Neural cell (in vitro differentiated cells): ENCODE results near the gene ACOXL. TPM values are rescaled to one million over a fixed set of nuclear protein-coding genes. Genes with fewer than 3 reads are reported as not detected.

ENCODE experiments used
- H2AFZ ChIP-seq: fragments of 200-600, 300-800 bp; sonication (generic), shearing (Covaris generic); 2 replicates; pipeline ENCODE4 v1.6.0; 2014; ENCODE audit warnings: low read depth, mild to moderate bottlenecking, antibody characterized with exemption, low read length, moderate library complexity
- H3F3A ChIP-seq: fragments of 200-600 bp; shearing (Covaris generic); 2 replicates; pipeline ENCODE4 v1.6.1; 2016; ENCODE audit warnings: mild to moderate bottlenecking, moderate library complexity, mixed read lengths, antibody characterized with exemption, low read length; ENCODE audit not compliant: insufficient read depth, poor library complexity, severe bottlenecking
- H3K27ac ChIP-seq: fragments of 200-600, 300-800 bp; sonication (generic), shearing (Covaris generic); 2 replicates; pipeline ENCODE4 v1.5.1; 2014; ENCODE audit warnings: mild to moderate bottlenecking, low read length, moderate library complexity
- H3K27me3 ChIP-seq: fragments of 300-800, 200-600 bp; sonication (generic), shearing (Covaris generic); 2 replicates; pipeline ENCODE4 v1.6.0; 2014; ENCODE audit warnings: mild to moderate bottlenecking, low read depth, low read length, moderate library complexity; ENCODE audit not compliant: insufficient read depth
- H3K36me3 ChIP-seq: fragments of 300-800, 200-600 bp; sonication (generic), shearing (Covaris generic); 2 replicates; pipeline ENCODE4 v1.5.1; 2014; ENCODE audit warnings: mild to moderate bottlenecking, antibody characterized with exemption, low read length, moderate library complexity; ENCODE audit not compliant: insufficient read depth
- H3K4me2 ChIP-seq: fragments of 300-800, 200-600 bp; sonication (generic), shearing (Covaris generic); 2 replicates; pipeline ENCODE4 v1.6.0; 2014; ENCODE audit warnings: mild to moderate bottlenecking, low read length
- H3K4me3 ChIP-seq: fragments of 300-800, 200-600 bp; sonication (generic), shearing (Covaris generic); 2 replicates; pipeline ENCODE4 v1.5.1; 2014; ENCODE audit warnings: mild to moderate bottlenecking, low read length, moderate library complexity
- H3K79me2 ChIP-seq: fragments of 200-600 bp; shearing (Covaris generic); replicated peaks from 2 replicates; pipeline ENCODE4 v1.6.0; 2014; ENCODE audit warnings: mild to moderate bottlenecking, low read length, moderate library complexity; ENCODE audit not compliant: insufficient read depth
- H3K9ac ChIP-seq: fragments of 300-800, 200-600 bp; sonication (generic), shearing (Covaris generic); 2 replicates; pipeline ENCODE4 v1.6.1; 2016; ENCODE audit warnings: mild to moderate bottlenecking, low read length, mixed read lengths
- H3K9me2 ChIP-seq: fragments of 200-600 bp; shearing (Covaris generic); 2 replicates; pipeline ENCODE4 v1.6.1; 2016; ENCODE audit warnings: mild to moderate bottlenecking, low read length, mixed read lengths; ENCODE audit not compliant: insufficient read depth
- H3K9me3 ChIP-seq: fragments of 200-600, 300-800 bp; sonication (generic), shearing (Covaris generic); 2 replicates; pipeline ENCODE4 v1.6.1; 2016; ENCODE audit warnings: mild to moderate bottlenecking, mixed run types, low read length, moderate library complexity, mixed read lengths
- H4K20me1 ChIP-seq: fragments of 200-600 bp; shearing (Covaris generic); 2 replicates; pipeline ENCODE4 v1.6.1; 2016; ENCODE audit warnings: mild to moderate bottlenecking, mixed run types; ENCODE audit not compliant: insufficient read depth
- CTCF ChIP-seq: fragments of 450-650 bp; IDR thresholded peaks from 2 replicates; pipeline ENCODE4 v1.5.1; 2014; ENCODE audit warnings: antibody characterized with exemption, mild to moderate bottlenecking, moderate library complexity; ENCODE audit not compliant: poor library complexity, severe bottlenecking
- EP300 ChIP-seq: fragments of 450-650 bp; conservative IDR thresholded peaks from 2 replicates; pipeline ENCODE4 v1.6.1; 2014; ENCODE audit warnings: antibody characterized with exemption, mild to moderate bottlenecking, moderate library complexity; ENCODE audit not compliant: poor library complexity, severe bottlenecking
- EZH2 ChIP-seq: fragments of 200-600, 300-800 bp; shearing (Covaris generic), sonication (generic); IDR thresholded peaks from 2 replicates; pipeline ENCODE4 v1.6.1; 2014; ENCODE audit warnings: antibody characterized with exemption, low read length, borderline replicate concordance, mild to moderate bottlenecking; ENCODE audit not compliant: insufficient read depth, poor library complexity, severe bottlenecking
- MXI1 ChIP-seq: fragments of 450-650 bp; conservative IDR thresholded peaks from 2 replicates; pipeline ENCODE4 v1.6.1; 2014; ENCODE audit warnings: antibody characterized with exemption, mild to moderate bottlenecking; ENCODE audit not compliant: poor library complexity, severe bottlenecking
- POLR2AphosphoS5 ChIP-seq: IDR thresholded peaks from 2 replicates; pipeline ENCODE4 v1.6.1; 2012
- RAD21 ChIP-seq: fragments of 450-650 bp; conservative IDR thresholded peaks from 2 replicates; pipeline ENCODE4 v1.6.1; 2014; ENCODE audit warnings: antibody characterized with exemption, mild to moderate bottlenecking, moderate library complexity
- SMC3 ChIP-seq: fragments of 450-650 bp; conservative IDR thresholded peaks from 2 replicates; pipeline ENCODE4 v1.6.1; 2014; ENCODE audit warnings: antibody characterized with exemption, mild to moderate bottlenecking, moderate library complexity; ENCODE audit not compliant: poor library complexity
- TAF1 ChIP-seq: IDR thresholded peaks from 2 replicates; pipeline ENCODE4 v1.6.1; 2012; ENCODE audit warnings: low read depth
- polyA plus RNA-seq: library from polyadenylated mRNA; depleted of rRNA; stranded (reverse); fragments of >200 nt; gene quantifications from 2 replicates; pipeline ENCODE4 v1.2.3, GENCODE V29; 2014
- TF ChIP-seq, protein P1 (sequence below): IDR thresholded peaks from 2 replicates; pipeline ENCODE4 v1.6.1; 2012; ENCODE audit warnings: borderline replicate concordance

Gene ACOXL
- polyA plus RNA-seq, 1 donor from 2014 or later, result not detected

DNA sequence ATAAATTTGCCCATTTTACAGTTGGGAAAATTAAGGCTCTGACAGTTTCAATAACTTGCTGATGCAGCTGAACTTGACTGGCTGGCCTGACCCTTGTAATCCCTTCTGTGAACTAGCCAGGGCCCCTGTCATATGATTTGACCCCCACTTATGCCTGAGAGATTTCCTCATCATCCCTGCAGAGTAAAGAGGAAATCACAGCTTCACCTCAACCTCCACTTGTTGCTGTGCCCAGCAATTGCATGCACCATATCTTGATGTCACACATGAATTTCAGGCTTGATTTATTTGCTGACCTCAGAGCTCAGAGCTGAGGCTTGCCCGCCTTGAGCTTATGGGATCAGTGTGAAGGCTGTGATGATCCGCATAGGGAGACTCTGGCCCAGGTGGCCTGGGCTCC is 108.1 kb downstream of the ACOXL start:
- Histone ChIP-seq H4K20me1 (no peaks in the 10 kb centered on the region), H2AFZ (no peak overlapping the region)

DNA sequence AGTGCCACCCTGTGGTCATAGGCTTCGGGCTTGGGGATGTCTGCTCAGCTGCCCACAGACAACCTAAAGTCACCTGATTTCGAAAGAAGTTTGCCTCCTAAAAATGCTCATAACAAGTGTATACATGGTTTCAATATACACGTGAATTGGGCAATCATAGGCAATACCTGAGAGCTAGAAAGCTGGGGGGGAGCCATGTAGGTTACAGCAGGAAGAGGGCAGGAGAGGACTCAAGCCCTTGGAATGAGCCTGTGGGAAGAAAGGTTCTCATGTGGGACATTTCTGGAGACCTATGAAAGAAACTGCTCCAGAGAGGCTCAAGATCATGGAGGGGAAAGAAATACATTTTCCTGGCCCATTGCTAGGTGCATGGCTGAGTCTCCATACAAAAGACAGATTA is 109.7 kb downstream of the ACOXL start:
- no peak overlapping the region for H3K4me2 ChIP-seq
- H3K36me3 ChIP-seq, result no peaks in the 10 kb centered on the region
- no peak overlapping the region for H3K27ac ChIP-seq
- no peaks in the 10 kb centered on the region for H3K9me3 ChIP-seq
- no peak overlapping the region for H2AFZ ChIP-seq
- H3K79me2 ChIP-seq, result no peaks in the 10 kb centered on the region
- TF ChIP-seq CTCF, result no peak
- no peak for TF ChIP-seq MXI1
- TF ChIP-seq SMC3, result no peak
- no peak for TF ChIP-seq EZH2
- TF ChIP-seq, protein P1, sequence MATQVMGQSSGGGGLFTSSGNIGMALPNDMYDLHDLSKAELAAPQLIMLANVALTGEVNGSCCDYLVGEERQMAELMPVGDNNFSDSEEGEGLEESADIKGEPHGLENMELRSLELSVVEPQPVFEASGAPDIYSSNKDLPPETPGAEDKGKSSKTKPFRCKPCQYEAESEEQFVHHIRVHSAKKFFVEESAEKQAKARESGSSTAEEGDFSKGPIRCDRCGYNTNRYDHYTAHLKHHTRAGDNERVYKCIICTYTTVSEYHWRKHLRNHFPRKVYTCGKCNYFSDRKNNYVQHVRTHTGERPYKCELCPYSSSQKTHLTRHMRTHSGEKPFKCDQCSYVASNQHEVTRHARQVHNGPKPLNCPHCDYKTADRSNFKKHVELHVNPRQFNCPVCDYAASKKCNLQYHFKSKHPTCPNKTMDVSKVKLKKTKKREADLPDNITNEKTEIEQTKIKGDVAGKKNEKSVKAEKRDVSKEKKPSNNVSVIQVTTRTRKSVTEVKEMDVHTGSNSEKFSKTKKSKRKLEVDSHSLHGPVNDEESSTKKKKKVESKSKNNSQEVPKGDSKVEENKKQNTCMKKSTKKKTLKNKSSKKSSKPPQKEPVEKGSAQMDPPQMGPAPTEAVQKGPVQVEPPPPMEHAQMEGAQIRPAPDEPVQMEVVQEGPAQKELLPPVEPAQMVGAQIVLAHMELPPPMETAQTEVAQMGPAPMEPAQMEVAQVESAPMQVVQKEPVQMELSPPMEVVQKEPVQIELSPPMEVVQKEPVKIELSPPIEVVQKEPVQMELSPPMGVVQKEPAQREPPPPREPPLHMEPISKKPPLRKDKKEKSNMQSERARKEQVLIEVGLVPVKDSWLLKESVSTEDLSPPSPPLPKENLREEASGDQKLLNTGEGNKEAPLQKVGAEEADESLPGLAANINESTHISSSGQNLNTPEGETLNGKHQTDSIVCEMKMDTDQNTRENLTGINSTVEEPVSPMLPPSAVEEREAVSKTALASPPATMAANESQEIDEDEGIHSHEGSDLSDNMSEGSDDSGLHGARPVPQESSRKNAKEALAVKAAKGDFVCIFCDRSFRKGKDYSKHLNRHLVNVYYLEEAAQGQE, result no peak
- TF ChIP-seq EP300, result no peak
- no peak for TF ChIP-seq RAD21
- TF ChIP-seq POLR2AphosphoS5, result no peak
- no peak for TF ChIP-seq TAF1
- H3F3A ChIP-seq, result no peaks in the 10 kb centered on the region
- H4K20me1 ChIP-seq, result no peaks in the 10 kb centered on the region
- no peak overlapping the region for H3K9ac ChIP-seq
- H3K4me3 ChIP-seq, result no peak overlapping the region
- H3K9me2 ChIP-seq, result no peaks in the 10 kb centered on the region
- H3K27me3 ChIP-seq, result no peaks in the 10 kb centered on the region

More for the DNA sequence above, 108.1 kb downstream of the ACOXL start:
- TF ChIP-seq CTCF (no peak), EP300 (no peak)
- no peak overlapping the region for H3K9ac ChIP-seq
- no peak overlapping the region for H3K4me2 ChIP-seq
- H3K4me3 ChIP-seq, result no peak overlapping the region
- H3K27me3 ChIP-seq, result no peaks in the 10 kb centered on the region
- H3K9me2 ChIP-seq, result no peaks in the 10 kb centered on the region
- H3F3A ChIP-seq, result no peaks in the 10 kb centered on the region
- no peaks in the 10 kb centered on the region for H3K9me3 ChIP-seq
- H3K79me2 ChIP-seq, result no peaks in the 10 kb centered on the region
- H3K27ac ChIP-seq, result no peak overlapping the region
- no peaks in the 10 kb centered on the region for H3K36me3 ChIP-seq
